Activated T-helper 2 cell treated with anti-CD3 and anti-CD28 coated beads, Interferon-gamma antibody, Interleukin-2, Interleukin-4, amounts not matched to agents 10 μg/mL and 5 μg/mL and 100 μg/mL, durations not matched to agents 14 hours and 24 hours and 36 hours (primary cell): Measurements from ENCODE around the gene FAM200B. TPM values are rescaled to one million over a fixed set of nuclear protein-coding genes. Genes with fewer than 3 reads are reported as not detected.
A peak's percentile ranks its signal among the peaks of the same experiment; 100 is the strongest.
"Not testable (repeated sequence)": the region's sequence is repeated elsewhere in the genome, so short reads cannot be mapped to it uniquely, and the experiment has no call there.

Source experiments
- DNase-seq: peaks from one replicate; pipeline ENCODE4 v3.0.0; 2021; ENCODE audit warnings: low spot score
- H3K27ac Mint-ChIP-seq: one replicate; pipeline ENCODE4 v1.8.0; 2021; ENCODE audit warnings: mixed read lengths
- H3K27me3 Mint-ChIP-seq: one replicate; pipeline ENCODE4 v1.8.0; 2021; ENCODE audit warnings: low read depth, mixed read lengths
- H3K36me3 Mint-ChIP-seq: one replicate; pipeline ENCODE4 v1.8.0; 2021; ENCODE audit warnings: low read depth, mixed read lengths
- H3K4me1 Mint-ChIP-seq: one replicate; pipeline ENCODE4 v1.8.0; 2021; ENCODE audit warnings: low read depth, mixed read lengths
- H3K4me3 Mint-ChIP-seq: one replicate; pipeline ENCODE4 v1.8.0; 2021; ENCODE audit warnings: low read depth, mild to moderate bottlenecking, moderate library complexity, mixed read lengths
- H3K9me3 Mint-ChIP-seq: one replicate; pipeline ENCODE4 v1.8.0; 2021; ENCODE audit warnings: mixed read lengths
- intact Hi-C: fragments of 100-400 bp; cut with micrococcal nuclease; formaldehyde crosslinking; loops from one replicate; pipeline ENCODE4 v1.15.1; 2023
- total RNA-seq: library from RNA; stranded (reverse); gene quantifications from 2 replicates; pipeline ENCODE4 v1.2.3, GENCODE V29; 2022

Gene FAM200B
- total RNA-seq, 1 donor from 2014 or later = 6.8 TPM

- peaks cover 37% of the 10 kb centered on the region for H3K4me1 Mint-ChIP-seq
- H3K4me3 Mint-ChIP-seq, H3K36me3 Mint-ChIP-seq, H3K9me3 Mint-ChIP-seq, DNase-seq, H3K27ac Mint-ChIP-seq, H3K27me3 Mint-ChIP-seq: not testable (repeated sequence)
- intact Hi-C loops = loop anchor here (5.0 kb wide), 2 partner anchors 149 to 269 kb away; no protein-coding TSS in a partner anchor
Measured at GRCh38 chr4:15733061-15733460, 51.4 kb downstream of the FAM200B start.

DNA sequence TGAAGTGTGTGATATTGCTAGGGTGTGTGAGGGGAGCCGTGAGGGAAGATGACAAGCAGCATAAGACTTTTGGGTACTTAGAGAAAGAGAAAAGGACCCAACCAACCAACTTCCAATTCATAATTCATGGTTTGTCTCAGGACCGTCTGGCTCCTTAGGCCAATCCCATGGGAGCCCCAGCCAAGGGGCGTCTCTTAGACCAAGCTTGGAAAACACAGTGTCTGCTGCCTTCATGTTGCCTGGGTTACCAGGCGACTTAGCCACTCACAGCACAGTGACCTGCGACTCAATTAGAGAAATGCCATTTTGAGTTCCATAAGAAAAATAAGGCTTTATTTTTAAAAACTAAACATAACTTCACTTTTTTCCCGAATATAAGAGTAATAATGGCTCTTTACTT, 53.9 kb downstream of the FAM200B start:
- peaks cover 11% of the 10 kb centered on the region for H3K36me3 Mint-ChIP-seq

GRCh38 chr4:15736514-15737050, 55.0 kb downstream of the FAM200B start:
- intact Hi-C loops = no loop called here
- no peak for DNase-seq
- H3K4me3 Mint-ChIP-seq = no peak overlapping the region
- H3K36me3 Mint-ChIP-seq = peaks cover 18% of the 10 kb centered on the region
- peaks cover 41% of the 10 kb centered on the region for H3K4me1 Mint-ChIP-seq
- no peak overlapping the region for H3K27ac Mint-ChIP-seq
- no peaks in the 10 kb centered on the region for H3K27me3 Mint-ChIP-seq
- H3K9me3 Mint-ChIP-seq = peaks cover 25% of the 10 kb centered on the region

More for the DNA sequence above, 53.9 kb downstream of the FAM200B start:
- H3K4me1 Mint-ChIP-seq = peaks cover 47% of the 10 kb centered on the region
- no peak for DNase-seq
- H3K27ac Mint-ChIP-seq = no peak overlapping the region
- peaks cover 18% of the 10 kb centered on the region for H3K9me3 Mint-ChIP-seq
- H3K4me3 Mint-ChIP-seq = no peak overlapping the region
- no peaks in the 10 kb centered on the region for H3K27me3 Mint-ChIP-seq
- intact Hi-C loops = no loop called here

DNA sequence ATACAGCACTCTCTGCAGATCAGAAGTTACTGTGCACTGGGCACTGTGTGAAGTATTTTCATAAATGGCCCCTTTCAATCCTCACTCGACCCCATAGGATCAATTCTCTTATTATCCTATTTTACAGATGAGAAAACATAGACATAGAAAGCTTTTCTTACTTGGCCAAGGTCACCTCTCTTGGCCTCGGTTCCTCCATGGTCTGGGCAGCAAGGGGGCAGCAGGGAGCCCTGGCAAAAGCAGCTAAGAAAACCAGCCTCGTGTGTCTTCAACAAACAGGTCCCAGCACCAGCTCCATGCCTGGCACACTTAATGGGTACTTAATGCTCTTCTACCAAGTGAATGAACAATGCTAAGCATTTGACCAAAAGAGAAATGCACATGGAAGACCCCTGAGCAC, 55.6 kb downstream of the FAM200B start:
- Mint-ChIP-seq H3K27me3 (no peaks in the 10 kb centered on the region), H3K4me1 (peaks cover 42% of the 10 kb centered on the region), H3K4me3 (no peak overlapping the region), H3K9me3 (peaks cover 31% of the 10 kb centered on the region), H3K36me3 (peaks cover 24% of the 10 kb centered on the region), H3K27ac (no peak overlapping the region)
- intact Hi-C loops = no loop called here
- DNase-seq = no peak

DNA sequence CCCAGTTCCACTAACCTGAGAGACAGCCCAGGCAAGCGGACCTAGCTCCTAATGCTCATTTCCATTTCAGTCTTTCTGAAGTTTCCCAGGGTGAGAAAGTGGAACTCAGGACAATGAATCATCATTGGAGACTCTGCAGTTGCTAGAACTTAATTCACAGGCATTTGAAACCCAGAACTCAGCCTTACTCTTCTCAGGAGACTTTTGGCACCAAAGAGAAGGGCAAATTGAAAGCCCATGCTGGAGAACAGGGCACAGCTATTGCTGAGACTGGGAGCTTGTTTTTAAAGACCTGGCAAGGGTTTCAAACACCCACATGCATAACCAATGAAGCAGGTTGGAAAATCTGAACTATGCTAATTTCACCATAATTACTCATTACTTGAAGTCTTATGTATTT, 57.2 kb downstream of the FAM200B start:
- intact Hi-C loops = loop anchor here (1.0 kb wide), 2 partner anchors 16 to 40 kb away; no protein-coding TSS in a partner anchor
- H3K27ac Mint-ChIP-seq = peak overlapping the region; percentile 50
- H3K27me3 Mint-ChIP-seq = no peaks in the 10 kb centered on the region
- peaks cover 47% of the 10 kb centered on the region for H3K9me3 Mint-ChIP-seq
- H3K4me3 Mint-ChIP-seq = no peak overlapping the region
- no peak for DNase-seq
- H3K4me1 Mint-ChIP-seq = peaks cover 50% of the 10 kb centered on the region
- peaks cover 35% of the 10 kb centered on the region for H3K36me3 Mint-ChIP-seq

Other genes starting within 250 kb of the FAM200B start
- gene CC2D2A, start 211.9 kb upstream of the FAM200B start, total RNA-seq = not detected in 2 replicates
- gene FBXL5, start 26.5 kb upstream of the FAM200B start, total RNA-seq = 28.9 and 30.3 TPM in 2 replicates
- 0.50 and 1.8 TPM in 2 replicates for gene BST1, start 21.2 kb downstream of the FAM200B start, total RNA-seq
- 75.3 and 87.1 TPM in 2 replicates for gene CD38, start 96.5 kb downstream of the FAM200B start, total RNA-seq